ENCODE data around the gene FBXO7.

FBXO7 gene

DNA sequence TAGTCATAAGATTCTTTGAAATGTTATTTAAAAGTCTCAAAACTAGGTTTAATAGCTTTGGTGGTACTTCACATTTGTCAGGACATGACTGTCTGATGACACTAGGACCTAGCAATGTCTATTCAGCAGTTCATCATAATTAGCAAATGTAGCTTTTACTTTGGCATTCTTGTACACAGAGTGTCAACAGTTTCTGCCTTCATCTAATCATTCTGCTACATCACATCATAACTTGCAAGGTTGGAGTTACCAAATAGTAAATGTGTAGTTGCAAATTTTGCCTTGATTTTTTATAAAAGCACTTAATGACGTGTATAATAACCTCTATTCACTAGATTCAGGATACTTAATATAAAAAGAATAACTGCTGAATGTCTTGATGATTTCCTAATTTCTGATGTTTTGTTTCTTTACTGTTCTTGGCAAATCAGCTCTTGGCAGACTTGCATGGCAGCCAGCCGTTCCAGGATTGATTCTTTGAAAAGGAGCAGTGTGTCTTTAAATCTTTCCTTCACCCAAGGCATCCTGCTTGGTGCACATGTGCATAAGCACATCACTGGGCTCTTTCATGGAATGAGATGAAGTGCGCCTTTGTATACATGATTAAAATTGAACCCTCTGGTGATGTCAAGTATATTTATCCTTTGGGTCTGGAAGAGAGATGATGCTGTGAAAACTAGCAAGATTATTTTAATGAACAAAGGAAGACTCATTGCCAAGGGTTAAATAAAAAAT, 12.2 kb downstream of the FBXO7 start:
- DNase-seq: no peak

DNA sequence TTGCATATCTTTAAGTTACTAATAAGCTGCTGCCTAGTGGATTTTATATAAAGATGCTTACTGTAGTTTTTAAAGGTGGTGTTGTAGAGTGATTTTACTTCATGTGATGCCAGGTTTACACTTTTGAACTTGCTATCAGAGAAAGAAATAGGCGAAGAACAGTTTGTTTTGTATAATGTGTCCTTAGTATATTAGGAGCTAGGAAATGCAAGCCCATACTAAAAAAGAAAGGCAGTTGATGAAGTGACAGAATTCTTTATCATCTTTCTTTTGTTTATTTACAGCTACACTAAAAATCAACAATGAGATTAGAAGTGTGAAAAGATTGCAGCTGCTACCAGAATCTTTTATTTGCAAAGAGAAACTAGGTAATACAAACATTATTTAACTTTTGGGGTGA, 12.8 kb downstream of the FBXO7 start:
- DNase-seq: no peak

- no peak for DNase-seq
Observed at GRCh38 chr22:32489377-32489776, 14.8 kb downstream of the FBXO7 start.

DNA sequence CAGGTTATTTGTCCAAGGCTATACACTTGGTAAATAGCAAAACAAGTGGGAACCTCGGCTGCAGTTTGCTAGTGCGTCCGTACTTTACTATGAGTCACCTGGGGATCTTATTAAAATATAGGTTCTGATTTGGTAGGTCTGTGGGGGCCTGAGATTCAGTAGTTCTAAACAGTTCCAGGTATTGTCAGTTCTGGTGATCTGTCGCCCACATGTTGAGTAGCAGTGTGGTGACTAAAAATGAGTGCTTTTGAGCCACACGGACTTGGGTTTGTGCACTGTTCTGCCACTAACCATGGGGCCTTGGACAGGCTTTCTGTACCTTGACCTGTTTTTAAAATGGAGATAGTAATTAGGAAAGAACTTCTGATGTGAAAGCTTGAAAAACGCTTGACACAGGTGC, 15.7 kb downstream of the FBXO7 start:
- DNase-seq: no peak

DNA sequence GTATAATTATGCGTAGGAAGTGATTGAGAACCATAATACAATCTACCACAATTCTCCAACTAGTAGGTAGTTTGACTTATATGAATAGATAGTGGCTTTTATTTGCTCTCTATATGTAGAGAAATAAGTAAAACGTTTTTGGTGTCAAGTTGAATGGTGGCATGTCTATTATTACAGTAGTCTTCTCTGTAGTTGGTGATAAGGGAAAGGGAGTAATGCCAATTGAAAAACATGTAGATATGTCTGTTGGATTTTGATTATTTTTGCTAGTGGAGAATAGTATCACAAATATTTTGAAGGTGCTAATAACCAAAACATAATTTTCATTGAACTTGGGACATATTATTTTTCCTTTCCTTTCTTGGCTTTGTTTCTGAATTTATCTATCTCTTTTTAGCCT, 17.5 kb downstream of the FBXO7 start:
- no peak for DNase-seq

- no peak for DNase-seq
Observed at GRCh38 chr22:32493551-32493950, 18.9 kb downstream of the FBXO7 start.

- DNase-seq: no peak
Observed at GRCh38 chr22:32494971-32495370, 20.4 kb downstream of the FBXO7 start.

DNA sequence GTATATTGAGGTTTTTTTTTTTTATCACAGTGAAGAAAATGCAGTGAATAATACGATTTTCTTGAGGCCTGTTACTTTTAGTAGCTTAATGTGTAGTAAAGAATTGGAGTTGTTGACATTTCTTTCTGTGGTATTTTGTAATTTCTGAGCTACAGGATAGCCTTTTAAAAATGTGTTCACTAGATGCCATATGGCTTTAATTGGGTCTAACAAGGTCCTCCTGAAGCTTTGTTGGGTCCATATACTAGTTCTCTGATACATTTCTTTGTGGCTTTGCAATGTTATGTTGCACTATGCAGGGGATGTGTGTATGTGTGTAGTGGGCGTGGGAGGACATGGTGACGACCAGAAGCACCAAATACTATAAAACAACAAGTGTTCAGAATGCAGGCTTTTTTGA, 25.1 kb downstream of the FBXO7 start:
- no peak for DNase-seq

DNA sequence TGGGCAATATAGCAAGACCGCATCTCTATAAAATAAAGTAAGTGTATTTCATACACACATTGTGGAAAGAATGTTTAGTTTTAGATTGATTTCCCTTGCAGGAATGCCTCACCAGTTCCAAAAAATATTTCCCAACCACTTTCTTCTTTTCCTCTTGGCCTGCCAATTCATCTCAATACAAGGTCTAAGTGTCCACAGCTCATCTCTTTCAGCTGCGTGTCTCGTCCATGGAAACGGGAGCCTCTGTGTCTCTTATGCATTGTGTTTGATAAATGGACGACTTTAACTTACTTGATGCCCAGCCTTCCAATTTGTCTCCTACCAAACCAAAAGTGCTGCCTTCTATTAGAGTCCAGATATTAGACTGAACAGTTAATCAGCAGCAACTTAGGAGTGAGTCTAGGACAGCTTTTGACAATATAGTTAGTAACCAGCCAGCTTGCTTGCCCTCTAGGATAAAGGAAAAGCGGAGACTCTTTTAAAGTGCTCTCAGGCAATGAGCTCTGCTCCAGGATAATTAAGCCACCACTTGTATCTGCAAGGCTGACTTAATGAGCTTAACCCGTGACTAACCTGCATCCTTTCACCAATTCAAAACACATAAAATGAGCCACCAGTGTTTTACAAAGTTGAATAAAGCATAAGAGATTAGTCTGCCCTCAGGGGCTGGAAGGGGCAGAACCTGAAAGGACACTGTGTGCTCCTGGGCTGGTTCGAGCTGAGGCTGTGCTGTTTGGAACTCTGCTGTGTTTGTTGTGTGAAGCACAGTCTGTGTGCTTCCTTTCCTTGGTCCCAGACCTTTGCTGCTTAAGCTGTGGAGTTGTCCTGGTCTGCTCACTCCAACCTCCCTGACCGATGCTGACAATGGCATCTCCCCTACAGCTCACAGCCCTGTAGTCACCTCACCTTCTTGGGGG, 27.5 kb downstream of the FBXO7 start:
- DNase-seq: no peak

- no peak for DNase-seq
Observed at GRCh38 chr22:32509045-32509444, 34.4 kb downstream of the FBXO7 start.

DNA sequence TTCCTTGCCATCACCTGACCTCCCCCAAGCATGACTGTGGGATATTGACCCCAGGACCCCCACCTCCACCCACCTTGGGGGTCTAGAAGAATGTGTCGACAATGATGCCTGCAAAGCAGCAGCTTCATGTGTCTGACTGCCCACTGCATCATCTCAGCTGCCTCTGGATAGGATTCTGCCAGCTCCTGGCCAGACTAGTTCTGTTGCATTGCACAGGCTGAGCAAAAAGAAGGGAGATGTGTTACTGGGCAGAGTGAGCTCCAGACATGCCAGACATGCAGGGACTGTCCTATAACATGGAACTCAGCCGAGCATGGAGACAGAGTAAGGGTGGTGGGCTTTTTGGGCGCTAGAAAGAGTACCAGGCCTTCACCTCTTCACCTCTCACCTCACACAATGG, 36.7 kb downstream of the FBXO7 start:
- DNase-seq: no peak

DNA sequence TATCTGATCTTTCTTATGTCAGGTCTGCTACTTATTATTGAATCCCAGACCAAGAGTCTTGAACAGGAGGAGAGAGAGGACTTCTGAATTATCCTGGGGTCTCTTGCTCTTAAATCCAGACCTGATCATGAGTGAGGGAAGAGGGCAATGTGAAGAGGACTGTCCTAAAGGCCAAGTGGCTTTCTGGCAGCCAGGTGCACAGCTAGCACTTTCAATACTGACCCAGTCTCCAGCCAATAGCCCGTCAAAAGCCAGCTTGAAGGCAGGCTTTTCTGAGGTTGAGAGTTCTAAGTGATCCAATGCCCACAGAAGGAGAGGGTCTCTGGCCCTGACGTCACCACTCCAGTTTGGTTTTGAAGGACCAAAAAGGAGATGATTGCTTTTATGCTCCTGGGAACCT, 37.2 kb downstream of the FBXO7 start:
- DNase-seq: no peak

- no peak for DNase-seq
Observed at GRCh38 chr22:32512267-32512982, 37.8 kb downstream of the FBXO7 start.

GRCh38 chr22:32515084-32515483, 40.5 kb downstream of the FBXO7 start:
- no peak for DNase-seq

GRCh38 chr22:32517488-32517887, 42.9 kb downstream of the FBXO7 start:
- DNase-seq: no peak

- no peak for DNase-seq
Observed at GRCh38 chr22:32517921-32518320, 43.3 kb downstream of the FBXO7 start.

DNA sequence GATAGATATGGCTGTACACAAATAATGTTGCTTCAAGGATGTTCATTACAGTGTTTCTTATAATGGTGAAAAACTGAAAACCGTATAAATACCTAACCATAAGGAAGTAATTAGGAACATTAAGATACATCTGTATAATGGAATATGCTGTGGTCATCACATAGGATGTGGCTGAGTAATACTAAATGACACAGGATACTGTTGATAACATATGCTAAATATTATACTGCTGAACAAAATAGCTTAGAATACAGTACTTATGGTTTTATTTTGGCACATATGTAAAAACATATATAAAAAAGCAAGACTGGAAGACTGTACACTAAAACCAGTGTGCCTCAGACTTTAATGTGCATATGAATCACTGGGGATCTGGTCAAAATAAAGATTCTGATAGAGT, 43.8 kb downstream of the FBXO7 start:
- DNase-seq: no peak

DNA sequence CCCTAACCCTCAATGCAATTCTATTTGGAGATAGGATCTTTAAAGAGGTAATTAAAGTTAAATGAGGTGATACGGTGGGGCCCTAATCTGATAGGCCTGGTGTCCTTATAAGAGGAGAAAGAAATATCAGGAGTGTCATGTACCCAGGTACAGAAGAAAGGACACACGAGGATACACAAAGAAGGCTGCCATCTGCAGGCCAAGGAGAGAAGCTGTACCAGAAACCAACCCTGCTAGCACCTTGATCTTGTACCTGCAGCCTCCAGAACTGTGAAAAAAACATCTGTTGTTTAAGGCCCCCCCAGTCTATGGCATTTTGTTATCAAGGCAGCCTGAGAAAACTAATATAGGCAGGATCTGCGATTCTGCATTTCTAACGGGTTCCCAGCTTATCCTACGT, 44.2 kb downstream of the FBXO7 start:
- no peak for DNase-seq

- no peak for DNase-seq
Observed at GRCh38 chr22:32520612-32521011, 46.0 kb downstream of the FBXO7 start.

DNA sequence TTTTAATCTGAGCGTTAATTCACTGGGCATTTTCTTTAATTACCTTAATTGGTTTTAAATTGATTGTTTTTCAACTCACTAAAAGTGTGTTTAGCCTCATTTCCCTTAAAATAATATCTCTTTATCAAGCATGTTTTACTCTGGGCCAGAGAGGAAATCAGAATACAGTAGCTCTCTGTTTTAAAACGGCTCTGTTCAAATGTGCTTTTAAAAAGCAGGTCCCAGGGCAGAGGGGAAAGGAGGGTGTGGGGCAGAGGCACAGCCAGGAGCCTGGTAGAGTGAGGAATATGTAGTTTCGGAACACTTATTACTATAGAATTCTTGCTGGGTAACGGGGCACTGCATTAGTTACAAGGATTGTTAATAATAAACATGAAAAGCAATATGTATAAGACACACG, 47.6 kb downstream of the FBXO7 start:
- no peak for DNase-seq

- DNase-seq: no peak
Observed at GRCh38 chr22:32527756-32528155, 53.1 kb downstream of the FBXO7 start.

- no peak for DNase-seq
Observed at GRCh38 chr22:32528316-32528715, 53.7 kb downstream of the FBXO7 start.

Data from right kidney (tissue), 1 donor.